OCI-M2 (cell line): ENCODE data around the gene TEKT2.

Experiments used
- DNase-seq: peaks from one replicate; lab custom pipeline; 2025; ENCODE audit not compliant: unreplicated experiment; lab: John Stamatoyannopoulos, UW

TEKT2 gene

GRCh38 chr1:36128126-36128904, 44.4 kb downstream of the TEKT2 start:
- no peak for DNase-seq

- no peak for DNase-seq
Measured at GRCh38 chr1:36128905-36129206, 45.0 kb downstream of the TEKT2 start.

DNA sequence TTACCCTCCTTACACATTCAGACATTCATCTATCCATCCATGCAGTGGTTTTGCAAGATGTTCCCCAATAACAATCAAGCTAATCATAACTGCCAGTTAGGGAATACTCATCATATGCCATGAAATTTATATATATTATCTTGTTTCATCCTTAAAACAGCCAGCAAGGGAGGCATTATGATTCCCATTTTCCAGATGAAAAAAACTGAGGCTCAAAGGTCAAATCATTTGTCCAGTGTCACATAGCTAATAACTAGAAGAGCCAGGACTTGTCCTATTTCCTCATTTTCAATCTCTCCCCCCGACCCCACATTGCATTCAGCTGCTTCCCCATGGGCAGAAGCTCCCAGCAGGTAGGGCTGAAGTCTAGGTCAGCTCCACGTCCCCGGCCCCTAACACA, 48.1 kb downstream of the TEKT2 start:
- DNase-seq: no peak

DNA sequence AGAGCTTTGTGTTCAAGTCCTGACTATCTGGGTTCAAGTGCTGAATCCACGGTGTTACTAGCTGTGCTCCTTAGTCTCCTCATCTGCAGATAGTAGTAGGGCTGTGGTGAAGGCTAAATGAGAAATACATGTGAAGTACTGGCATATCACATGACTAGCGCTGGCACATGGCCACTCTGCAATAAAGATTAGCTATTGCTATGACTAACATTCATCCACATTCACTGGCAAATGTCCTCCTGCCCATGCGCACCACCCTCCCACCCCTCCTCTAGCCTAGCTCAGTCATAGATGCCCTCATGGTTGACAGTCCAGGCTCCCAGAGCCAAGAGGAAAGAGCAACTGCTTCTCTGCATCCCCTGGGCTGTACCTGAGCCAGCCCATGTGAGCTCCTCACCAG, 49.6 kb downstream of the TEKT2 start:
- no peak for DNase-seq

DNA sequence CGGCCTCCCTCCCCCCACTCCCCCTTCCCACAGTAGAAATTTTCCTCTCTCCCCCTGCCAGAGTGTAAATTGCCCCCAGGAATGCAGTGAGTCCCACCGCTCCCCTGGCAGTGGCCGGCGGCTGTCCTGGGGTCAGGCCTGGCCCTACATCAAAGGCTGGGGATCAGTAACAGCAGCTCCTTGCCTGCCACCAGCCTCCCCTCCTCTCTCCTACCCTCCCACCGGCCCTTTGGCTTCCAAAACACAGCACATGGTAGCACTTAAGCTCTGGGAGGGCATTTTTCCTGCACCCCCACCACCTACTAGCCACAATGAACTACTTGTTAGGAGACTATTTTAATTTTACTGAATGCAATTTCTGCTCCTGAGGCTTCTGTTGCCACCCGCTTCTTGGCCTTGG, 50.1 kb downstream of the TEKT2 start:
- no peak for DNase-seq

- DNase-seq: no peak
Measured at GRCh38 chr1:36134505-36135329, 50.8 kb downstream of the TEKT2 start.

DNA sequence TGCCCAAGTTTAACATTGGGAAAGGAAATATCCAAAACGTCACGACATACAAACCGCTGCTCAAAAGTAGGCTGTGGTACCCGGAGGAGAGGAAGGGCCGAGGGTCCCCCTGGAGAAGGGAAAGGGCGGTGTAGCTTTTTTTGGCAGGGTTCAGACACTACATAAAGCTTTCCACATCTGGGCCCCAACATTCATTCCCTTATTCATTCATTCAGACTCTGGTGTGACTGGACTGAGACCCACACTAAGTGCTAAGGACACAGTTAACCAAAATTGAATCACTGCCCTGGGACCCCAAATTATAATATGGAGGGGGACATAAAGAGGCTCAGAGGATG, 51.4 kb downstream of the TEKT2 start:
- no peak for DNase-seq

- no peak for DNase-seq
Measured at GRCh38 chr1:36135796-36136195, 51.9 kb downstream of the TEKT2 start.

DNA sequence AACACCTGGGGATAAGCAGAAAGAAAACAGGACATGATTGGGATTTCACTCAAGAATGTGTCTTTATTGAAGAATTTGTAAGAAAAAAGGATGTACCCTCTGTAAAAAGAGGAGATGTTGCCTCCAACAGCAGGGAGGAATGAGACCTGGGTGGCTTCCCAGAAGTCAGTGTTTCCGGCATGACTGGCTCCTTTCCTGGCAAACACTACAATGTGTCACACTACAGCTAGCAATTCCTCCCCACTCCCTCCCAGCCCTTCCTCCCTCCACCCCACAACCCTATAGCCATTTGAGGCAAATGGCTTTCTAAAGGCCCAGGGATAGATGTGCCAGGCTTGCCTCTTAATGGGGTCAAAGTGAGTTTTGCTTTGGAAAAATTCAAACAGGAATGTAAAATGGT, 52.6 kb downstream of the TEKT2 start:
- no peak for DNase-seq

DNA sequence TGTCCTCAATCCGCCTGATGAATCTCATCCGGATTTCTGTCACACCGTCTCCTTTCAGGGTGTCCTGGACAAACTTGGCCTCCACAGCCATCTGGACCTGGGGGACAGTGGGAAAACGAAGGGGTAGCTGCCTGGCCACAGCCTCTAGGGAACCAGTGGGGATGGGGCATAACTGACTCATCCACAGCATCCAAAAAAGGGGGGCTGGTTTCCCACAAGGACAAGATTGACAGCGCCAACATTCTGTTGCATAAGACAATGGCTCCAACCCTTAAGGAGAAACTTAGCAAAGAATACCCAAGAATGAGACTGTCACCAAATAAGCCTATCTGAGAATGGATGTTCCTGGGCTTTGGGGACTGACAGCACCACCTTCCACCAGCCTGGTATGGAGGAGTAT, 53.3 kb downstream of the TEKT2 start:
- DNase-seq: no peak

DNA sequence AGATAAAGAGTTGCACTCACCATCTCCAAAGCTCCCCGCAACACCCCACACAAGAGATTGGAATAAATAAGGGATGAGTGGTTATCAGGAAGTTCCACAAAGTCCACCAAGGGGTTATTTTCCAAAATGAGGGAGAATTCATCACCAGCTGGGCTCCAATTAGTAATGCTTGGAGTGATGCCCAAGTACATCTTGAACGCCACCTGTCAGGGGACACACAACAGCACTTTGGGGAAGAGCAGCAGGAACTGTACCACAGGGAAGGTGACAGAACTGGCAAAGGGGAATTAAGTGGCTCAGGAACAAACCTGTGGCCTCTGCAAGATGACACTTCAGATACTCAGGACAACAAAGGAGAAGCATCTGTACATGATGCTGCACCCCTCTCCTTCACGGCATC, 53.9 kb downstream of the TEKT2 start:
- DNase-seq: no peak
